ENCODE results near the gene FBH1.
"Not testable (repeated sequence)": the region's sequence is repeated elsewhere in the genome, so short reads cannot be mapped to it uniquely, and the experiment has no call there.

Gene FBH1

GRCh38 chr10:5961405-5962100 lies 71.5 kb downstream of the FBH1 start:
- no peak for DNase-seq

- not testable (repeated sequence) for DNase-seq
Measured at GRCh38 chr10:5962358-5962940, 72.4 kb downstream of the FBH1 start.

GRCh38 chr10:5963071-5963470 lies 73.0 kb downstream of the FBH1 start:
- no peak for DNase-seq

GRCh38 chr10:5963591-5963990 lies 73.5 kb downstream of the FBH1 start:
- no peak for DNase-seq

- no peak for DNase-seq
Measured at GRCh38 chr10:5964736-5965135, 74.7 kb downstream of the FBH1 start.

GRCh38 chr10:5965266-5965665 lies 75.2 kb downstream of the FBH1 start:
- DNase-seq = no peak

GRCh38 chr10:5968037-5968680 lies 78.1 kb downstream of the FBH1 start:
- no peak for DNase-seq

- no peak for DNase-seq
Measured at GRCh38 chr10:5968681-5969453, 78.8 kb downstream of the FBH1 start.

GRCh38 chr10:5970066-5970465 lies 80.0 kb downstream of the FBH1 start:
- DNase-seq = no peak

GRCh38 chr10:5970527-5970926 lies 80.5 kb downstream of the FBH1 start:
- DNase-seq = no peak

- no peak for DNase-seq
Measured at GRCh38 chr10:5971315-5971832, 81.3 kb downstream of the FBH1 start.

GRCh38 chr10:5971886-5972285 lies 81.8 kb downstream of the FBH1 start:
- DNase-seq = no peak

- no peak for DNase-seq
Measured at GRCh38 chr10:5973069-5973468, 83.0 kb downstream of the FBH1 start.

GRCh38 chr10:5975641-5976473 lies 85.8 kb downstream of the FBH1 start:
- DNase-seq = no peak

- DNase-seq = no peak
Measured at GRCh38 chr10:5976512-5977470, 86.7 kb downstream of the FBH1 start.

GRCh38 chr10:5977471-5978229 lies 87.6 kb downstream of the FBH1 start, which contains the start of gene IL15RA:
IL15RA (minus strand) TSS chr10:5977543; CDS start chr10:5977492, 51 bp downstream.
- DNase-seq = no peak

GRCh38 chr10:5978230-5978489 lies 88.1 kb downstream of the FBH1 start:
- DNase-seq = no peak

GRCh38 chr10:5981529-5981928 lies 91.5 kb downstream of the FBH1 start:
- no peak for DNase-seq

GRCh38 chr10:5983774-5984173 lies 93.7 kb downstream of the FBH1 start:
- DNase-seq = no peak

- DNase-seq = no peak
Measured at GRCh38 chr10:5985029-5985428, 95.0 kb downstream of the FBH1 start.

All from DMS 273 treated with DMSO at 0.1 percent for 48 hours (cell line).